Testis (tissue), 2 donors: ENCODE results near the gene NFIA.

Source experiments
- CTCF ChIP-seq, 3 experiments: fragments of 450-650 bp in 2 of 3; fragments of 200-600 bp in 1 of 3; sonication (generic) in 1 of 3; IDR thresholded peaks; one replicate each; pipeline ENCODE4 v1.5.1; 2016 to 2019; ENCODE audit warnings: antibody characterized with exemption in 3 of 3, mild to moderate bottlenecking in 2 of 3, moderate library complexity in 1 of 3
- POLR2A ChIP-seq: fragments of 450-650 bp; IDR thresholded peaks from one replicate; pipeline ENCODE4 v1.6.1; 2017; ENCODE audit warnings: antibody characterized with exemption, mild to moderate bottlenecking, moderate library complexity

- TF ChIP-seq CTCF (IDR thresholded peaks at IDR 0.05) (no peak), POLR2A (no peak)
Measured at GRCh38 chr1:61184714-61185106, 102.3 kb downstream of the NFIA start.
